Measurements from ENCODE around the gene LSMEM2. TPM values are rescaled to one million over a fixed set of nuclear protein-coding genes. Genes with fewer than 3 reads are reported as not detected.
A peak's percentile ranks its signal among the peaks of the same experiment; 100 is the strongest.

The LSMEM2 gene
- total RNA-seq, 1 donor from 2014 or later = not detected

- H3K27me3 Mint-ChIP-seq (ENCODE audit: insufficient read depth) = no peaks in the 10 kb centered on the region
- H3K9me3 Mint-ChIP-seq = no peaks in the 10 kb centered on the region
- H3K36me3 Mint-ChIP-seq (ENCODE audit: low read depth) = peaks cover 4% of the 10 kb centered on the region
- intact Hi-C loops (cut with micrococcal nuclease) = loop anchor here (5.0 kb wide), 1 partner anchor 623 kb away; the partner anchor contains the start of gene APEH
- DNase-seq (ENCODE audit: low spot score) = no peak
- peak overlapping the region; percentile 5 for H3K27ac Mint-ChIP-seq
- no peak overlapping the region for H3K4me3 Mint-ChIP-seq
- peaks cover 29% of the 10 kb centered on the region for H3K4me1 Mint-ChIP-seq (ENCODE audit: low read depth)
These were observed 16.9 kb downstream of the LSMEM2 start for GRCh38 chr3:50295553-50296431.

DNA sequence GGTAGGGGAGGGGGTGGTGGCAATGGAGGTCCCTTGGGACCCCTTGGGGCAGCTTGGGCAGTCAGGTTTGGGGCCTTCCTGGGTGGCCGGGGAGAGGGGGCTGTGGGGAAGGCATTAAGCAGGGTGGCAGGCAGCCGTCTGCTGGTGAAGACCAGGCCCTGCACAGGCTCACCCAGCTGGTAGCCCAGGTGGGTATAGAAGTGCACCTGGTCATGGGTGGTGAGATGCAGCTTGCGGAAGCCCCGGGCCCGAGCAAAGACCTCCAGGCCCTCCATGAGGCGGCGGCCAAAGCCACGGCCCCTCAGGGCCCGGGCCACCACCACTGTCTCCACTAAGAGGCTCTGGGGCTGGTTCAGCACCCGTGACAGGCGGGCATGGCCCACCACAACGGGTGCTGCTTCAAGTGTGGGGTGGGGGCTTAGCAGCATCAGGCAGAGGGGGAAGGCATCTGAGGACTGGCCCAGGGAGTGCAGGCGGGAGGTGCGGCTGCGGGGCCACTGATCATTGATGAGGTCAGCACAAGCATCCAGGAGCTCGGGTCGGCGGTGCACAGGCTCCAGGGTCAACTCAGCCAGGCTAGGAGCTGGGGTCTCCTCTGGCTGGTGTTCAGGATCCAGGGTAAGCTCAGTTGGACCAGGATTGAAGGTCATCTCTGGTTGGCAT is 18.0 kb downstream of the LSMEM2 start:
- Mint-ChIP-seq H3K9me3 (no peaks in the 10 kb centered on the region), H3K27me3 (ENCODE audit: insufficient read depth) (no peaks in the 10 kb centered on the region), H3K4me3 (peak overlapping the region; percentile 53), H3K27ac (no peak overlapping the region), H3K36me3 (ENCODE audit: low read depth) (no peaks in the 10 kb centered on the region), H3K4me1 (ENCODE audit: low read depth) (peaks cover 23% of the 10 kb centered on the region)
- DNase-seq (ENCODE audit: low spot score) = no peak
- intact Hi-C loops (cut with micrococcal nuclease) = loop anchor here (5.0 kb wide), 1 partner anchor 625 kb away; the partner anchor contains the start of gene APEH

- intact Hi-C loops (cut with micrococcal nuclease) = loop anchor here (5.0 kb wide), 1 partner anchor 625 kb away; the partner anchor contains the start of gene APEH
- no peak for DNase-seq (ENCODE audit: low spot score)
- Mint-ChIP-seq H3K4me3 (peak overlapping the region; percentile 94), H3K9me3 (no peaks in the 10 kb centered on the region), H3K36me3 (ENCODE audit: low read depth) (no peaks in the 10 kb centered on the region), H3K27ac (no peak overlapping the region), H3K27me3 (ENCODE audit: insufficient read depth) (no peaks in the 10 kb centered on the region), H3K4me1 (ENCODE audit: low read depth) (peaks cover 22% of the 10 kb centered on the region)
These were observed 18.5 kb downstream of the LSMEM2 start for GRCh38 chr3:50297384-50297775.

GRCh38 chr3:50297896-50298725 is 19.2 kb downstream of the LSMEM2 start:
- intact Hi-C loops (cut with micrococcal nuclease) = loop anchor here (2.0 to 5.0 kb wide), 4 partner anchors 357 to 1901 kb away; partner anchors contain the start of genes ALAS1, APEH, RBM6 and TRAIP
- DNase-seq (ENCODE audit: low spot score) = no peak
- Mint-ChIP-seq H3K36me3 (ENCODE audit: low read depth) (no peaks in the 10 kb centered on the region), H3K4me3 (peak overlapping the region; percentile 94), H3K4me1 (ENCODE audit: low read depth) (peaks cover 15% of the 10 kb centered on the region), H3K27ac (peak overlapping the region; percentile 95), H3K27me3 (ENCODE audit: insufficient read depth) (no peaks in the 10 kb centered on the region), H3K9me3 (no peaks in the 10 kb centered on the region)

DNA sequence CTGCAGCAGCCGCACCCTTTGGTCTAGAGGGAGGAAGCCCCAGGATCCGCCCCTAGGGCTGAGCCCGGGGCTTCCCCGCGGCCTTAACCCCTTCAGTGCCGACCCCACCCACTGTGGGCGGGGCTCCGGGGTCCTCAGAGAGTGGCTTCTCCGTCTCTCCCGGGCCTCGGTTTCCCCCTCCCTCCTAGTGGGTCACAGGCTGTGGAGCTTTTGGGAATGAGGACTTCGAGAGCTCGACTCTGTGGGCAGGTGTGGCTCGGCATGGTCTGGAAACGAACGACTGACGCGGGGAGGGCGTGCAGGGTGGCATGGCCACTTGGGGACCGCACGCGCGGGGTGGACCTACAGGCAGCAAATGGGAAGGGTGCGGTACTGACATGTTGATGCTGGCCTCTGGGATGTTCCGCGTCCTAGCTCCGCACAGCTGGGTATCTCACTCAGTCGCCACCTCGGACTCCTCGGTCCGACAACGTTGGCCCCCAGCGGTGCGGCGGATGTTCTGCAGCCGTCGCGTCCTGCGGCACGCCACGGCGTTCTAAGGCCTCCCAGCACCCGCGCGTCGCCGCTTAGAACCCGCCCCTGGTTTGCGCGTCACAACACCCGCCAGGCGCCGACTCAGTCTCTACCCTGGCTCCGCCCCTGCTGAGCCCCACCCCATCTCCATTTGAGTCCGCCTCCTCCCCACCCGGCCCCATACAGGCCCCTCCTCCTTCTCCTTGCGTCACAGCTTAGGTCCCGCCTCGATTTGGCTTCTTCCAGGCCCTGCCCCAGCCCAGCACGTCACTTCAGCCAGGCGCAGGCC is 20.1 kb downstream of the LSMEM2 start, which contains the start of the genes HYAL3 and NAA80:
Gene HYAL3 (minus strand): TSS at position 570 of the 802 bp plus-strand sequence. CDS start 3,803 bp downstream, outside the sequence.
Gene NAA80 (minus strand): TSS at position 570 of the 802 bp plus-strand sequence. CDS start 1,942 bp downstream, outside the sequence.
- Mint-ChIP-seq H3K36me3 (ENCODE audit: low read depth) (no peaks in the 10 kb centered on the region), H3K4me1 (ENCODE audit: low read depth) (peaks cover 15% of the 10 kb centered on the region), H3K9me3 (no peaks in the 10 kb centered on the region), H3K27ac (peak within 1 kb of the TSS; percentile 95), H3K27me3 (ENCODE audit: insufficient read depth) (no peaks in the 10 kb centered on the region), H3K4me3 (peak within 1 kb of the TSS; percentile 94)
- intact Hi-C loops (cut with micrococcal nuclease) = loop anchor here (1.0 to 5.0 kb wide), 16 partner anchors 22 to 1900 kb away; partner anchors contain the start of genes ALAS1, APEH, C3orf18 and CYB561D2
- DNase-seq (ENCODE audit: low spot score) = peak; percentile 99

- Mint-ChIP-seq H3K9me3 (no peaks in the 10 kb centered on the region), H3K4me3 (peak overlapping the region; percentile 94), H3K27ac (peak overlapping the region; percentile 95), H3K27me3 (ENCODE audit: insufficient read depth) (peaks cover 1% of the 10 kb centered on the region), H3K36me3 (ENCODE audit: low read depth) (no peaks in the 10 kb centered on the region), H3K4me1 (ENCODE audit: low read depth) (peaks cover 15% of the 10 kb centered on the region)
- intact Hi-C loops (cut with micrococcal nuclease) = loop anchor here (1.0 to 5.0 kb wide), 16 partner anchors 22 to 1899 kb away; partner anchors contain the start of genes ALAS1, APEH, C3orf18 and CYB561D2
- no peak for DNase-seq (ENCODE audit: low spot score)
These were observed 20.7 kb downstream of the LSMEM2 start for GRCh38 chr3:50299638-50299928.

DNA sequence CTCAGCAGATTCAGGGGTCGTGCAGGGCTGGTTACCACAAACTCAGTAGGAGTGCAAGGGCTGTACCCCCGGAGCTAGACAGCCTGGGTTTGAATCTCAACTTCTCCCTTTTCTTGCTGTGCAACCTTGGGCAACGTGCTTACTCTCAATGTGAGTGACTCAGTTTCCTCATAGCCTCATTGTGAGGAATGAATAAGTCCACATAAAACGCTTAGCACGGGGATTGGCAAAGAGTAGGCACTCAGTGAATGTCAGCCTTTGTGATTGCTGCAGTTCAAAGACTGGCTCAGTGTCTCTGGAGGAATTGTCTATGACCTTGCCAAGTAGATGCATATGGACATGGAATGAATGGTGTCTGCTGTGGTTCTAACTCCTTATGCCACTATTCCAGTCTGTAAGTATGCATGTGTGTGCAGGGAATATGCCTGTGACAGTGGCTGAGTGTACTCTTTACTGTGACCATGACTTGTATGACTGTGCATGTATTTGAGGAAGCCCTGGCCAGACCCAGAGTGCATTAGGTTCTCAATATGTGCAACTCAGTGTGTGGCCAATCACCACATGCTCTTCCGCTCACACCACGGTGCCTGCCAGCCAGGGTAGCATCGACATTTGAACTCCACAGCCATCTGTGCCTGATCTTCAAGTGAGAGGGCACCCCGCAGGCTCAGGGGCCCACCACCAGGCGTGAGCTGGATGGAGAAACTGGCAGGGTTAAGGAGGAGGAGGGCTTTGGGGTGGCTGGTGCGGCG is 21.2 kb downstream of the LSMEM2 start:
- no peak for DNase-seq (ENCODE audit: low spot score)
- no peaks in the 10 kb centered on the region for H3K9me3 Mint-ChIP-seq
- H3K4me1 Mint-ChIP-seq (ENCODE audit: low read depth) = peaks cover 15% of the 10 kb centered on the region
- intact Hi-C loops (cut with micrococcal nuclease) = loop anchor here (1.0 to 5.0 kb wide), 16 partner anchors 21 to 1899 kb away; partner anchors contain the start of genes ALAS1, APEH, C3orf18 and CYB561D2
- no peaks in the 10 kb centered on the region for H3K36me3 Mint-ChIP-seq (ENCODE audit: low read depth)
- peak overlapping the region; percentile 95 for H3K27ac Mint-ChIP-seq
- peaks cover 1% of the 10 kb centered on the region for H3K27me3 Mint-ChIP-seq (ENCODE audit: insufficient read depth)
- peak overlapping the region; percentile 94 for H3K4me3 Mint-ChIP-seq

GRCh38 chr3:50300681-50301254 is 21.9 kb downstream of the LSMEM2 start:
- peaks cover 15% of the 10 kb centered on the region for H3K4me1 Mint-ChIP-seq (ENCODE audit: low read depth)
- intact Hi-C loops (cut with micrococcal nuclease) = no loop called here
- H3K27ac Mint-ChIP-seq = peak overlapping the region; percentile 95
- H3K36me3 Mint-ChIP-seq (ENCODE audit: low read depth) = no peaks in the 10 kb centered on the region
- DNase-seq (ENCODE audit: low spot score) = no peak
- H3K27me3 Mint-ChIP-seq (ENCODE audit: insufficient read depth) = peaks cover 1% of the 10 kb centered on the region
- no peaks in the 10 kb centered on the region for H3K9me3 Mint-ChIP-seq
- H3K4me3 Mint-ChIP-seq = peak overlapping the region; percentile 94

- Mint-ChIP-seq H3K9me3 (no peaks in the 10 kb centered on the region), H3K4me3 (no peak overlapping the region), H3K4me1 (ENCODE audit: low read depth) (peaks cover 15% of the 10 kb centered on the region), H3K27ac (no peak overlapping the region), H3K36me3 (ENCODE audit: low read depth) (no peaks in the 10 kb centered on the region), H3K27me3 (ENCODE audit: insufficient read depth) (peaks cover 1% of the 10 kb centered on the region)
- intact Hi-C loops (cut with micrococcal nuclease) = no loop called here
- no peak for DNase-seq (ENCODE audit: low spot score)
These were observed 23.5 kb downstream of the LSMEM2 start for GRCh38 chr3:50302095-50303012.

Data from activated T-helper 1 cell treated with anti-CD3 and anti-CD28 coated beads, Interleukin-12 subunit alpha, Interleukin-12 subunit beta, Interleukin-2, Interleukin-4 antibody, amounts not matched to agents 30 ng/mL and 10 ng/mL and 1 ng/mL, durations not matched to agents 14 hours and 24 hours and 36 hours (primary cell).